ENCODE measurements around the gene IL1RAPL1. TPM values are rescaled to one million over a fixed set of nuclear protein-coding genes. Genes with fewer than 3 reads are reported as not detected.

IL1RAPL1 gene
- total RNA-seq, 4 donors from 2014 or later = 8.2 to 10.9 (median 8.8) TPM

GRCh38 chrX:28922106-28922505 is 334.9 kb downstream of the IL1RAPL1 start:
- peak overlapping the region in 2 of 4 donors; percentile 20 to 44 for H3K27ac ChIP-seq
- TF ChIP-seq POLR2A (IDR thresholded peaks at IDR 0.05) (no peak), CTCF (IDR thresholded peaks at IDR 0.05) (no peak), EP300 (IDR thresholded peaks at IDR 0.05) (no peak)
- H3K9me3 ChIP-seq = no peaks in the 10 kb centered on the region
- DNase-seq (ENCODE audit: low spot score in 2 of 2) = no peak
- no peaks in the 10 kb centered on the region for H3K4me1 ChIP-seq
- no peaks in the 10 kb centered on the region for H3K36me3 ChIP-seq
- H3K4me3 ChIP-seq = no peak overlapping the region
- WGBS, 2 donors = 54 to 59% methylated on average over 2 of the region's 2 CpGs
- no peaks in the 10 kb centered on the region for H3K27me3 ChIP-seq

- 60 to 86% methylated on average over 3 of the region's 3 CpGs for WGBS, 2 donors
- no peaks in the 10 kb centered on the region for H3K27me3 ChIP-seq
- no peaks in the 10 kb centered on the region for H3K9me3 ChIP-seq
- H3K4me3 ChIP-seq = no peak overlapping the region
- DNase-seq (ENCODE audit: low spot score in 2 of 2) = no peak
- no peaks in the 10 kb centered on the region for H3K36me3 ChIP-seq
- no peak for TF ChIP-seq POLR2A (IDR thresholded peaks at IDR 0.05)
- no peak overlapping the region for H3K27ac ChIP-seq
- no peaks in the 10 kb centered on the region for H3K4me1 ChIP-seq
These were observed 359.6 kb downstream of the IL1RAPL1 start for GRCh38 chrX:28946846-28947245.

- Histone ChIP-seq H3K27ac (no peak overlapping the region), H3K9me3 (no peaks in the 10 kb centered on the region), H3K4me1 (no peaks in the 10 kb centered on the region), H3K27me3 (no peaks in the 10 kb centered on the region), H3K36me3 (no peaks in the 10 kb centered on the region), H3K4me3 (no peak overlapping the region)
- 75 to 91% methylated on average over 4 of the region's 4 CpGs for WGBS, 2 donors
- TF ChIP-seq CTCF (IDR thresholded peaks at IDR 0.05) = no peak
- TF ChIP-seq POLR2A (IDR thresholded peaks at IDR 0.05) = no peak
- TF ChIP-seq EP300 (IDR thresholded peaks at IDR 0.05) = no peak
- no peak for DNase-seq (ENCODE audit: low spot score in 2 of 2)
These were observed 372.8 kb downstream of the IL1RAPL1 start for GRCh38 chrX:28960063-28960462.

GRCh38 chrX:28966331-28966730 is 379.1 kb downstream of the IL1RAPL1 start:
- TF ChIP-seq CTCF (IDR thresholded peaks at IDR 0.05) (no peak), EP300 (IDR thresholded peaks at IDR 0.05) (no peak), POLR2A (IDR thresholded peaks at IDR 0.05) (no peak)
- no peak overlapping the region for H3K4me3 ChIP-seq
- no peaks in the 10 kb centered on the region for H3K9me3 ChIP-seq
- H3K36me3 ChIP-seq = no peaks in the 10 kb centered on the region
- H3K27me3 ChIP-seq = peaks cover 0 to 6% of the 10 kb centered on the region in 2 donors
- no peaks in the 10 kb centered on the region for H3K4me1 ChIP-seq
- WGBS, 2 donors = 35 to 40% methylated on average over 3 of the region's 3 CpGs
- DNase-seq (ENCODE audit: low spot score in 2 of 2) = no peak
- peak overlapping the region in 2 of 4 donors; percentile 22 to 41 for H3K27ac ChIP-seq

GRCh38 chrX:28969126-28969525 is 381.9 kb downstream of the IL1RAPL1 start:
- TF ChIP-seq POLR2A (IDR thresholded peaks at IDR 0.05) = no peak
- TF ChIP-seq CTCF (IDR thresholded peaks at IDR 0.05) = no peak
- no peak for TF ChIP-seq EP300 (IDR thresholded peaks at IDR 0.05)
- DNase-seq (ENCODE audit: low spot score in 2 of 2) = no peak
- peaks cover 0 to 6% of the 10 kb centered on the region in 2 donors for H3K27me3 ChIP-seq
- no peak overlapping the region for H3K4me3 ChIP-seq
- H3K27ac ChIP-seq = no peak overlapping the region
- no peaks in the 10 kb centered on the region for H3K36me3 ChIP-seq
- H3K4me1 ChIP-seq = no peaks in the 10 kb centered on the region
- H3K9me3 ChIP-seq = no peaks in the 10 kb centered on the region

- WGBS, 2 donors = 85 to 100% methylated on average over 1 of the region's 1 CpG
- Histone ChIP-seq H3K4me1 (no peaks in the 10 kb centered on the region), H3K9me3 (no peaks in the 10 kb centered on the region), H3K27me3 (no peaks in the 10 kb centered on the region), H3K36me3 (no peaks in the 10 kb centered on the region), H3K4me3 (no peak overlapping the region), H3K27ac (no peak overlapping the region)
- TF ChIP-seq POLR2A (IDR thresholded peaks at IDR 0.05) (no peak), CTCF (IDR thresholded peaks at IDR 0.05) (no peak), EP300 (IDR thresholded peaks at IDR 0.05) (no peak)
- no peak for DNase-seq (ENCODE audit: low spot score in 2 of 2)
These were observed 392.6 kb downstream of the IL1RAPL1 start for GRCh38 chrX:28979877-28980276.

All from tibial nerve (tissue), 4 donors.